Naive thymus-derived CD4-positive, alpha-beta T cell (primary cell): Measurements from ENCODE around the gene TRAPPC3. TPM values are rescaled to one million over a fixed set of nuclear protein-coding genes. Genes with fewer than 3 reads are reported as not detected.

ENCODE experiments used
- ATAC-seq: fragments of 150-1000 bp; cut with Tn5 transposase; 2 replicates; pipeline ENCODE4 v1.10.0; 2021; ENCODE audit warnings: mild to moderate bottlenecking, moderate library complexity
- CTCF ChIA-PET: fragments of 350-600 bp; sonication (Branson Sonifier 250); formaldehyde crosslinking; loops from one replicate; lab custom pipeline; 2021; ENCODE audit warnings: antibody characterized with exemption; lab: Charles Lee
- POLR2A ChIA-PET: fragments of 350-600 bp; sonication (Branson Sonifier 250); formaldehyde crosslinking; loops from one replicate; lab custom pipeline; 2021; ENCODE audit warnings: antibody characterized with exemption, inconsistent platforms; lab: Charles Lee
- DNase-seq, 9 donors: peaks; one replicate each; pipeline versions ENCODE4 v3.0.0 to v3.0.0-alpha.2; 2020 to 2022; ENCODE audit warnings: mixed read lengths in 1 of 9
- H3K27ac ChIP-seq: one replicate; pipeline ENCODE4 v1.7.0; 2013; ENCODE audit warnings: mild to moderate bottlenecking, low read depth, low read length, moderate library complexity
- H3K27me3 ChIP-seq, 2 donors: one replicate each; pipeline ENCODE4 v1.7.0; 2013; ENCODE audit warnings: low read length in 2 of 2, mild to moderate bottlenecking in 2 of 2, moderate library complexity in 2 of 2; ENCODE audit not compliant: control insufficient read depth in 2 of 2, insufficient read depth in 2 of 2
- H3K36me3 ChIP-seq, 3 experiments: 1 replicate in 2 of 3; 2 replicates in 1 of 3; pipeline ENCODE4 v1.7.0; 2013; ENCODE audit warnings: low read length in 3 of 3, mild to moderate bottlenecking in 3 of 3, moderate library complexity in 1 of 3; ENCODE audit not compliant: insufficient read depth in 3 of 3, control insufficient read depth in 2 of 3
- H3K4me1 ChIP-seq, 2 donors: one replicate each; pipeline ENCODE4 v1.7.0; 2013; ENCODE audit warnings: low read length in 2 of 2, mild to moderate bottlenecking in 2 of 2, moderate library complexity in 1 of 2; ENCODE audit not compliant: control insufficient read depth in 2 of 2, insufficient read depth in 2 of 2
- H3K4me3 ChIP-seq: 2 replicates; pipeline ENCODE4 v1.7.0; 2013; ENCODE audit warnings: mild to moderate bottlenecking, low read length
- H3K9me3 ChIP-seq, 3 experiments: 1 replicate in 2 of 3; 2 replicates in 1 of 3; pipeline ENCODE4 v1.7.0; 2013; ENCODE audit warnings: low read length in 3 of 3; ENCODE audit not compliant: control insufficient read depth in 2 of 3
- H3K27ac Mint-ChIP-seq, 9 donors: one replicate each; pipeline ENCODE4 v1.8.0; 2020 to 2022; ENCODE audit warnings: mixed read lengths in 9 of 9, mild to moderate bottlenecking in 8 of 9, moderate library complexity in 5 of 9, inconsistent platforms in 2 of 9
- H3K27me3 Mint-ChIP-seq, 5 donors: one replicate each; pipeline ENCODE4 v1.8.0; 2021 to 2022; ENCODE audit warnings: mixed read lengths in 5 of 5, mild to moderate bottlenecking in 1 of 5
- H3K36me3 Mint-ChIP-seq, 5 donors: one replicate each; pipeline ENCODE4 v1.8.0; 2020 to 2022; ENCODE audit warnings: mixed read lengths in 5 of 5, mild to moderate bottlenecking in 3 of 5, inconsistent platforms in 1 of 5
- H3K4me1 Mint-ChIP-seq, 7 donors: one replicate each; pipeline ENCODE4 v1.8.0; 2020 to 2022; ENCODE audit warnings: mixed read lengths in 7 of 7, mild to moderate bottlenecking in 3 of 7, inconsistent platforms in 1 of 7
- H3K4me3 Mint-ChIP-seq, 10 donors: one replicate each; pipeline ENCODE4 v1.8.0; 2020 to 2022; ENCODE audit warnings: mild to moderate bottlenecking in 10 of 10, mixed read lengths in 10 of 10, moderate library complexity in 6 of 10, inconsistent platforms in 2 of 10
- H3K9me3 Mint-ChIP-seq, 11 donors: one replicate each; pipeline ENCODE4 v1.8.0; 2020 to 2022; ENCODE audit warnings: mixed read lengths in 11 of 11, mild to moderate bottlenecking in 4 of 11, inconsistent platforms in 1 of 11, moderate library complexity in 1 of 11
- intact Hi-C, 2 donors: fragments of 100-400 bp; cut with micrococcal nuclease; formaldehyde crosslinking; loops; one replicate each; pipeline ENCODE4 v1.15.1; 2023
- polyA plus RNA-seq, 2 donors: library from polyadenylated mRNA; unstranded; fragments of 300-500 nt; fragmentation: Illumina TruSeq; gene quantifications; one replicate each; pipeline ENCODE4 v1.2.3, GENCODE V29; 2021
- total RNA-seq, 6 experiments: library from RNA in 5 of 6; stranded (reverse) in 5 of 6; gene quantifications; 1 replicate in 5 of 6; 2 replicates in 1 of 6; pipeline ENCODE4 v1.2.3 and lab custom pipeline; 2021 to 2026

Gene TRAPPC3
- total and polyA plus RNA-seq, 7 experiments from 2014 or later = 32.1 to 110 (median 49.0) TPM

GRCh38 chr1:36111151-36111550, 38.1 kb downstream of the TRAPPC3 start:
- no peak for DNase-seq
- Histone ChIP-seq H3K9me3 (no peaks in the 10 kb centered on the region), H3K36me3 (no peaks in the 10 kb centered on the region), H3K4me3 (no peak overlapping the region), H3K27ac (no peak overlapping the region), H3K4me1 (peaks cover 0 to 15% of the 10 kb centered on the region in 2 donors), H3K27me3 (no peaks in the 10 kb centered on the region)
- intact Hi-C loops = no loop called here
- H3K4me1 Mint-ChIP-seq = peaks cover 21 to 38% (median 32%) of the 10 kb centered on the region in 7 donors
- H3K27ac Mint-ChIP-seq = peak overlapping the region; percentile 9 to 89 (median 71)
- ChIA-PET CTCF (interaction anchor here (2.4 kb wide), 1 partner anchor 22 kb away, joined by 9 read pairs; no protein-coding TSS in a partner anchor), POLR2A (no interaction called here)
- no peaks in the 10 kb centered on the region for H3K36me3 Mint-ChIP-seq
- peaks cover 0 to 2% (median 0%) of the 10 kb centered on the region in 11 donors for H3K9me3 Mint-ChIP-seq
- H3K4me3 Mint-ChIP-seq = peak overlapping the region in 5 of 10 donors; percentile 1 to 49 (median 37)
- no peak for ATAC-seq
- peaks cover 0 to 3% (median 0%) of the 10 kb centered on the region in 5 donors for H3K27me3 Mint-ChIP-seq

- intact Hi-C loops = loop anchor here in 1 of 2 donors (1.0 kb wide), 1 partner anchor 21 kb away; the partner anchor contains the start of gene ADPRS
- ChIA-PET CTCF (interaction anchor here (1.7 to 2.4 kb wide), 2 partner anchors 24 to 26 kb away, joined by 6 to 9 read pairs; no protein-coding TSS in a partner anchor), POLR2A (interaction anchor here (0.7 to 2.1 kb wide), 8 partner anchors 9 to 115 kb away, joined by 3 to 8 read pairs (median 4); partner anchors contain the start of genes THRAP3 and TRAPPC3)
- no peaks in the 10 kb centered on the region for H3K36me3 Mint-ChIP-seq
- H3K27me3 Mint-ChIP-seq = no peaks in the 10 kb centered on the region
- H3K27ac ChIP-seq = peak overlapping the region; percentile 56
- peaks cover 0 to 15% of the 10 kb centered on the region in 2 donors for H3K4me1 ChIP-seq
- no peaks in the 10 kb centered on the region for H3K9me3 ChIP-seq
- H3K4me1 Mint-ChIP-seq = peaks cover 21 to 38% (median 32%) of the 10 kb centered on the region in 7 donors
- DNase-seq (peak in 7 of 9 donors; percentile 42 to 67 (median 61)), ATAC-seq (peak; percentile 92)
- peaks cover 0 to 1% (median 0%) of the 10 kb centered on the region in 11 donors for H3K9me3 Mint-ChIP-seq
- peak overlapping the region in 9 of 10 donors; percentile 12 to 85 (median 68) for H3K4me3 Mint-ChIP-seq
- H3K27ac Mint-ChIP-seq = peak overlapping the region; percentile 35 to 97 (median 80)
- no peaks in the 10 kb centered on the region for H3K36me3 ChIP-seq
- H3K4me3 ChIP-seq = no peak overlapping the region
- no peaks in the 10 kb centered on the region for H3K27me3 ChIP-seq
Observed at GRCh38 chr1:36109041-36109679, 40.1 kb downstream of the TRAPPC3 start.

GRCh38 chr1:36108314-36108713, 41.0 kb downstream of the TRAPPC3 start:
- ChIA-PET CTCF (interaction anchor here (2.0 kb wide), 1 partner anchor 80 kb away, joined by 5 read pairs; no protein-coding TSS in a partner anchor), POLR2A (interaction anchor here (0.7 to 1.9 kb wide), 5 partner anchors 10 to 115 kb away, joined by 3 to 8 read pairs (median 4); partner anchors contain the start of genes THRAP3 and TRAPPC3)
- H3K9me3 ChIP-seq = no peaks in the 10 kb centered on the region
- peaks cover 0 to 15% of the 10 kb centered on the region in 2 donors for H3K4me1 ChIP-seq
- ATAC-seq (no peak), DNase-seq (no peak)
- Mint-ChIP-seq H3K4me1 (peaks cover 21 to 38% (median 30%) of the 10 kb centered on the region in 7 donors), H3K9me3 (peaks cover 0 to 1% (median 0%) of the 10 kb centered on the region in 11 donors), H3K27me3 (no peaks in the 10 kb centered on the region), H3K27ac (peak overlapping the region; percentile 3 to 95 (median 79)), H3K36me3 (no peaks in the 10 kb centered on the region), H3K4me3 (peak overlapping the region in 5 of 10 donors; percentile 42 to 75 (median 66))
- no peak overlapping the region for H3K4me3 ChIP-seq
- intact Hi-C loops = no loop called here
- H3K36me3 ChIP-seq = no peaks in the 10 kb centered on the region
- no peak overlapping the region for H3K27ac ChIP-seq
- no peaks in the 10 kb centered on the region for H3K27me3 ChIP-seq

- Histone ChIP-seq H3K27me3 (no peaks in the 10 kb centered on the region), H3K4me3 (no peak overlapping the region), H3K36me3 (no peaks in the 10 kb centered on the region), H3K4me1 (peaks cover 0 to 15% of the 10 kb centered on the region in 2 donors), H3K9me3 (no peaks in the 10 kb centered on the region), H3K27ac (no peak overlapping the region)
- POLR2A ChIA-PET = interaction anchor here (1.0 kb wide), 1 partner anchor 26 kb away, joined by 4 read pairs; no protein-coding TSS in a partner anchor
- H3K4me3 Mint-ChIP-seq = no peak overlapping the region
- DNase-seq (no peak), ATAC-seq (no peak)
- H3K4me1 Mint-ChIP-seq = peaks cover 21 to 37% (median 30%) of the 10 kb centered on the region in 7 donors
- intact Hi-C loops = no loop called here
- CTCF ChIA-PET = interaction anchor here (0.6 to 3.4 kb wide), 3 partner anchors 26 to 81 kb away, joined by 3 to 20 read pairs (median 5); no protein-coding TSS in a partner anchor
- no peaks in the 10 kb centered on the region for H3K36me3 Mint-ChIP-seq
- peaks cover 0 to under 1% (median 0%) of the 10 kb centered on the region in 11 donors for H3K9me3 Mint-ChIP-seq
- H3K27ac Mint-ChIP-seq = peak overlapping the region in 6 of 9 donors; percentile 25 to 95 (median 76)
- H3K27me3 Mint-ChIP-seq = no peaks in the 10 kb centered on the region
Observed at GRCh38 chr1:36107394-36107793, 41.9 kb downstream of the TRAPPC3 start.

- Mint-ChIP-seq H3K4me1 (peaks cover 17 to 30% (median 27%) of the 10 kb centered on the region in 7 donors), H3K27ac (no peak overlapping the region), H3K9me3 (no peaks in the 10 kb centered on the region), H3K36me3 (no peaks in the 10 kb centered on the region), H3K27me3 (no peaks in the 10 kb centered on the region), H3K4me3 (no peak overlapping the region)
- Histone ChIP-seq H3K36me3 (no peaks in the 10 kb centered on the region), H3K27ac (no peak overlapping the region), H3K4me1 (peaks cover 0 to 15% of the 10 kb centered on the region in 2 donors), H3K9me3 (no peaks in the 10 kb centered on the region), H3K4me3 (no peak overlapping the region), H3K27me3 (no peaks in the 10 kb centered on the region)
- intact Hi-C loops = no loop called here
- CTCF ChIA-PET = interaction anchor here (2.0 to 3.4 kb wide), 2 partner anchors 27 to 82 kb away, joined by 5 to 20 read pairs; no protein-coding TSS in a partner anchor
- no peak for DNase-seq
- no peak for ATAC-seq
- POLR2A ChIA-PET = interaction anchor here (1.0 kb wide), 1 partner anchor 27 kb away, joined by 4 read pairs; no protein-coding TSS in a partner anchor
Observed at GRCh38 chr1:36106269-36106668, 43.0 kb downstream of the TRAPPC3 start.

GRCh38 chr1:36101546-36101945, 47.7 kb downstream of the TRAPPC3 start:
- intact Hi-C loops = loop anchor here in 1 of 2 donors (5.0 kb wide), 1 partner anchor 1331 kb away; no protein-coding TSS in a partner anchor
- H3K36me3 Mint-ChIP-seq = peaks cover 0 to 1% (median 0%) of the 10 kb centered on the region in 5 donors
- Histone ChIP-seq H3K9me3 (no peaks in the 10 kb centered on the region), H3K36me3 (peaks cover 0 to 4% (median 0%) of the 10 kb centered on the region in 3 experiments), H3K4me1 (no peaks in the 10 kb centered on the region), H3K27me3 (no peaks in the 10 kb centered on the region), H3K4me3 (no peak overlapping the region), H3K27ac (no peak overlapping the region)
- no peaks in the 10 kb centered on the region for H3K9me3 Mint-ChIP-seq
- ATAC-seq (no peak), DNase-seq (no peak)
- no peak overlapping the region for H3K27ac Mint-ChIP-seq
- peaks cover 0 to 10% (median 2%) of the 10 kb centered on the region in 7 donors for H3K4me1 Mint-ChIP-seq
- H3K4me3 Mint-ChIP-seq = no peak overlapping the region
- CTCF ChIA-PET = interaction anchor here (2.7 to 5.2 kb wide), 2 partner anchors 32 to 86 kb away, joined by 10 to 77 read pairs; no protein-coding TSS in a partner anchor
- no peaks in the 10 kb centered on the region for H3K27me3 Mint-ChIP-seq
- POLR2A ChIA-PET = interaction anchor here (1.0 to 1.5 kb wide), 2 partner anchors 55 to 56 kb away, joined by 3 read pairs; partner anchors contain the start of gene MAP7D1
